Measurements from ENCODE around the gene TTLL11. TPM values are rescaled to one million over a fixed set of nuclear protein-coding genes. Genes with fewer than 3 reads are reported as not detected.
A peak's percentile ranks its signal among the peaks of the same experiment; 100 is the strongest.
"Not testable (repeated sequence)": the region's sequence is repeated elsewhere in the genome, so short reads cannot be mapped to it uniquely, and the experiment has no call there.

TTLL11 gene
- total RNA-seq, 1 experiment from 2014 or later, result 7.0 TPM

DNA sequence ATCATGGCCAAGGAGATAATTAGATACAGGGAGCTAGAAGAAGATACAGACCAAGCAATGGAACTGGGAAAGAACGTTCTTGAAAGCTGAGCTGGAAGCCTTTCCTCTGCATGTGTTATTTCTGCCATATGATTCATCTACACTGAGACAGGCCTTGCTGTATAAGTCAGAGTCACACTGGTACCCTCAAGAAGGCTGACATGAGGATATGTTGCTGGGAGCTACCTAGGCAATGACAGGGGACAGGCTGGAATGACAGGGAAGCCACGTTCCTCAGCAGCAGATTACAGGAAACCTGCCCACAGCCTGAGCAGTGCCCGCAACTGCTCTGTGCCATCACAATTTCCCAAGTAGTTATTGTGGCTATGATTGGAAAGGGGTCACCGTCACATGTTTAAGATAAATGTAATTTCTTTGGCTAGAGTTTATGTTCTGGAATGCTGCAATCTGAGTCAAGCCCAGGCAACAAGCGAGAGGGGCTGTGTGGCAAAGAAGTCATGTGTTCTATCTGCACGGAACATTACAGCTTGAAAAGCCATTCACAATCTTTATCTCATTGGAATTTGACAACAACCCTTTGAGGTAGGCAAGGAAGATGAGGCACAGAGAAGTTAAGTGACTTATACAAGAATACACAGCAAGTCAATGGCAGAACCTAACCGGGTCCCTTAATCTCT, 108.2 kb downstream of the TTLL11 start:
- intact Hi-C loops (cut with micrococcal nuclease), result no loop called here
- POLR2A ChIA-PET (ENCODE audit: unreplicated experiment), result no interaction called here
- DNase-seq, result no peak
- CTCF ChIA-PET, result no interaction called here
- no peak overlapping the region for H2AFZ ChIP-seq (ENCODE audit: low read length)
- no peaks in the 10 kb centered on the region for H3K9me2 ChIP-seq (replicated peaks; ENCODE audit: low read length)
- H3K36me3 ChIP-seq (ENCODE audit: low read depth, low read length), result no peaks in the 10 kb centered on the region
- H3K27ac ChIP-seq (ENCODE audit: low read length), result no peak overlapping the region
- H3K4me1 ChIP-seq (ENCODE audit: insufficient read depth, low read length), result no peaks in the 10 kb centered on the region
- H3K4me3 ChIP-seq (ENCODE audit: low read length), result no peak overlapping the region
- peak; percentile 35 for ATAC-seq
- H3K79me2 ChIP-seq (ENCODE audit: low read length), result no peaks in the 10 kb centered on the region
- TF ChIP-seq EZH2phosphoT487 (IDR thresholded peaks at IDR 0.05; ENCODE audit: borderline replicate concordance, low read length) (no peak), EZH2 (IDR thresholded peaks at IDR 0.05; ENCODE audit: low read length, unreplicated experiment) (no peak)
- TF ChIP-seq, protein P1, sequence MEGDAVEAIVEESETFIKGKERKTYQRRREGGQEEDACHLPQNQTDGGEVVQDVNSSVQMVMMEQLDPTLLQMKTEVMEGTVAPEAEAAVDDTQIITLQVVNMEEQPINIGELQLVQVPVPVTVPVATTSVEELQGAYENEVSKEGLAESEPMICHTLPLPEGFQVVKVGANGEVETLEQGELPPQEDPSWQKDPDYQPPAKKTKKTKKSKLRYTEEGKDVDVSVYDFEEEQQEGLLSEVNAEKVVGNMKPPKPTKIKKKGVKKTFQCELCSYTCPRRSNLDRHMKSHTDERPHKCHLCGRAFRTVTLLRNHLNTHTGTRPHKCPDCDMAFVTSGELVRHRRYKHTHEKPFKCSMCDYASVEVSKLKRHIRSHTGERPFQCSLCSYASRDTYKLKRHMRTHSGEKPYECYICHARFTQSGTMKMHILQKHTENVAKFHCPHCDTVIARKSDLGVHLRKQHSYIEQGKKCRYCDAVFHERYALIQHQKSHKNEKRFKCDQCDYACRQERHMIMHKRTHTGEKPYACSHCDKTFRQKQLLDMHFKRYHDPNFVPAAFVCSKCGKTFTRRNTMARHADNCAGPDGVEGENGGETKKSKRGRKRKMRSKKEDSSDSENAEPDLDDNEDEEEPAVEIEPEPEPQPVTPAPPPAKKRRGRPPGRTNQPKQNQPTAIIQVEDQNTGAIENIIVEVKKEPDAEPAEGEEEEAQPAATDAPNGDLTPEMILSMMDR (conservative IDR thresholded peaks at IDR 0.05; ENCODE audit: low read depth, low read length), result no peak
- H3F3A ChIP-seq (ENCODE audit: low read length, unreplicated experiment), result no peaks in the 10 kb centered on the region
- no peaks in the 10 kb centered on the region for H3K9me3 ChIP-seq (ENCODE audit: low read length)
- no peak overlapping the region for H3K9ac ChIP-seq (ENCODE audit: low read length)
- no TSS peak for BruUV-seq (replicated peaks)
- H4K20me1 ChIP-seq (ENCODE audit: low read length), result no peaks in the 10 kb centered on the region
- H3K4me2 ChIP-seq (ENCODE audit: low read length), result no peak overlapping the region
- no peaks in the 10 kb centered on the region for H3K27me3 ChIP-seq (ENCODE audit: low read length)

DNA sequence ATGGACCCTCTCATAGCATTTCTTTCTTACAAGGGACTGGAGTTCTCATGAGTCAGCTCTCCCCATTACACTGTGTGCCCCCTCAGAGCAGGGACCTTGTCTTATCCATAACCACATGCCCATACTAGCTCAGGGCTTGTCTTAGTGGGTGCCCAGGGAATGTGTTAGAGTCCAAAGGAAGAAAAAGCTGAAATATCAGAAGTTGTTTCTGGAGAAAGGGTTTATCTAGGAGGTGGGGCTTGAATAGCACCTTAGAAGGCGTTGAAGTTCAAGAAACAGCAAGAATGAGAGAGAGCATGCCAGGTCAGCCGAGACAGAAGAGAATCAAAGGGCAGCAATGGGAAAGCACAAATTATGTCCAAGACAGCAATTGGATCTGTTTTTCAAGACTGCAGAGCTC, 109.4 kb downstream of the TTLL11 start:
- intact Hi-C loops (cut with micrococcal nuclease), result no loop called here
- no peak overlapping the region for H2AFZ ChIP-seq (ENCODE audit: low read length)
- H3K36me3 ChIP-seq (ENCODE audit: low read depth, low read length), result no peaks in the 10 kb centered on the region
- no peak overlapping the region for H3K4me3 ChIP-seq (ENCODE audit: low read length)
- no peaks in the 10 kb centered on the region for H3K79me2 ChIP-seq (ENCODE audit: low read length)
- BruUV-seq (replicated peaks), result no TSS peak
- no peaks in the 10 kb centered on the region for H3K4me1 ChIP-seq (ENCODE audit: insufficient read depth, low read length)
- ChIA-PET CTCF (no interaction called here), POLR2A (ENCODE audit: unreplicated experiment) (no interaction called here)
- H3K27me3 ChIP-seq (ENCODE audit: low read length), result no peaks in the 10 kb centered on the region
- no peak for ATAC-seq
- TF ChIP-seq EZH2 (IDR thresholded peaks at IDR 0.05; ENCODE audit: low read length, unreplicated experiment), result no peak
- TF ChIP-seq, protein P1 (conservative IDR thresholded peaks at IDR 0.05; ENCODE audit: low read depth, low read length), result no peak
- TF ChIP-seq EZH2phosphoT487 (IDR thresholded peaks at IDR 0.05; ENCODE audit: borderline replicate concordance, low read length), result no peak
- H3K9ac ChIP-seq (ENCODE audit: low read length), result no peak overlapping the region
- H3K27ac ChIP-seq (ENCODE audit: low read length), result no peak overlapping the region
- H3K9me3 ChIP-seq (ENCODE audit: low read length), result no peaks in the 10 kb centered on the region
- H3F3A ChIP-seq (ENCODE audit: low read length, unreplicated experiment), result no peaks in the 10 kb centered on the region
- no peak for DNase-seq
- no peaks in the 10 kb centered on the region for H4K20me1 ChIP-seq (ENCODE audit: low read length)
- H3K9me2 ChIP-seq (replicated peaks; ENCODE audit: low read length), result no peaks in the 10 kb centered on the region
- H3K4me2 ChIP-seq (ENCODE audit: low read length), result no peak overlapping the region

DNA sequence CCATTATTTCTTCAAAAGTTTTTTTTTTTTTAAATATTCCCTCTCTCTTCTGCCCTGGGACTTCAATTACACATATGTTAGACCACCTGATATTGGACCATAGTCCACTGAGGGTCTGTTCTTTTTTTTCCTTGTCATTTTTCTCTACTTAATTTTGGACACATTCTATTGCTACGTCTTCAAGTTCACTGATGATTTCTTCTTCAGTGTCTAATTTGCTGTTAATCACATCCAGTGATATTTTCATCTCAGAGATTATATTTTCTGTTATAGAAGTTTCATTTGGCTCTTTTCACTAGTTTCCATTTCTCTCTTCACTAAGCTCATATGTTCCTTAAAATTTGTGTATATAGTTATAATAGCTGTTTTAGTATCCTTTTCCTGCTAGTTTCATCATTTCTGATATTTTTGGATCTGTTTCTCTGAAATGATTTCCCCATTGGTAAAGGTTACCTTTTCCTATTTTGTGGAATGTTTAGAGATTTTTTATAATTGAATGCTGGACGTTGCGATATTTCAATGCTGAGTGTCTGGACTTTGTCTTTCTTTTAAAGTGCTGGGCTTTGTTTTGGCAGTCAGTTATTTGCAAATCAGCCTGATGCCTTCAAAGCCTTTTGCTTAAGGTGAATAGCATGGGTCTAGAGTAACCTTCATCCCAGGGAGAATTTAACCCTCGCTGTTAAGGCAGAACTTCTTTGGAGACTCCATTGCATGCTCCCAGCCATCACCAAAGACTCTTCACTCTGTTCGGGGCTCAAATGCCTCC, 111.8 kb downstream of the TTLL11 start:
- Histone ChIP-seq H3K79me2 (ENCODE audit: low read length) (no peaks in the 10 kb centered on the region), H3K4me2 (ENCODE audit: low read length) (no peak overlapping the region), H3K36me3 (ENCODE audit: low read depth, low read length) (no peaks in the 10 kb centered on the region), H3K4me3 (ENCODE audit: low read length) (no peak overlapping the region), H3K27ac (ENCODE audit: low read length) (no peak overlapping the region), H3K9me2 (replicated peaks; ENCODE audit: low read length) (no peaks in the 10 kb centered on the region), H4K20me1 (ENCODE audit: low read length) (no peaks in the 10 kb centered on the region), H3K9me3 (ENCODE audit: low read length) (no peaks in the 10 kb centered on the region), H3K27me3 (ENCODE audit: low read length) (no peaks in the 10 kb centered on the region), H2AFZ (ENCODE audit: low read length) (no peak overlapping the region), H3F3A (ENCODE audit: low read length, unreplicated experiment) (no peaks in the 10 kb centered on the region), H3K9ac (ENCODE audit: low read length) (no peak overlapping the region), H3K4me1 (ENCODE audit: insufficient read depth, low read length) (peaks cover under 1% of the 10 kb centered on the region; the same call in 1 of the 2 replicates)
- no TSS peak for BruUV-seq (replicated peaks)
- POLR2A ChIA-PET (ENCODE audit: unreplicated experiment), result no interaction called here
- CTCF ChIA-PET, result no interaction called here
- TF ChIP-seq EZH2 (IDR thresholded peaks at IDR 0.05; ENCODE audit: low read length, unreplicated experiment) (no peak), EZH2phosphoT487 (IDR thresholded peaks at IDR 0.05; ENCODE audit: borderline replicate concordance, low read length) (no peak)
- TF ChIP-seq, protein P1 (conservative IDR thresholded peaks at IDR 0.05; ENCODE audit: low read depth, low read length), result no peak
- DNase-seq (no peak), ATAC-seq (no peak)
- intact Hi-C loops (cut with micrococcal nuclease), result no loop called here

DNA sequence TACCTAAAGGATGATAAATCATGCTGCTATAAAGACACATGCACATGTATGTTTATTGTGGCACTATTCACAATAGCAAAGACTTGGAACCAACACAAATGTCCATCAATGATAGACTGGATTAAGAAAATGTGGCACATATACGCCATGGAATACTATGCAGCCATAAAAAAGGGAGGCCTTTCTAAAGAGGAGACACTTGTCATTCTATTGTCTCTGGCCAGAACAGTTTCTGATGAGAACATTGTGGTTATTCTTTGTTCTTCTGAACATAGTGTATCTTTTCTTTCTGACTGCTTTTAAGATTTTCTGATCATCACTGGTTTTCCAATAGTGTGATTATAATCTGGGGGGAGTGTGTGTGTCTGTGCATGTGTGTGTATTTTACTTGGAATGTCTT, 112.4 kb downstream of the TTLL11 start:
- H3K79me2 ChIP-seq (ENCODE audit: low read length); H3K9me3 ChIP-seq (ENCODE audit: low read length); H3K4me3 ChIP-seq (ENCODE audit: low read length); H2AFZ ChIP-seq (ENCODE audit: low read length); H3K9ac ChIP-seq (ENCODE audit: low read length); H3K9me2 ChIP-seq (replicated peaks; ENCODE audit: low read length); H3K4me1 ChIP-seq (ENCODE audit: insufficient read depth, low read length); ATAC-seq; BruUV-seq (replicated peaks); H3K36me3 ChIP-seq (ENCODE audit: low read depth, low read length); H3K27ac ChIP-seq (ENCODE audit: low read length); CTCF ChIA-PET; POLR2A ChIA-PET (ENCODE audit: unreplicated experiment); DNase-seq; H3K27me3 ChIP-seq (ENCODE audit: low read length); intact Hi-C loops (cut with micrococcal nuclease); H3F3A ChIP-seq (ENCODE audit: low read length, unreplicated experiment); H4K20me1 ChIP-seq (ENCODE audit: low read length); H3K4me2 ChIP-seq (ENCODE audit: low read length): not testable (repeated sequence)
